HT1080 (cell line): ENCODE results near the gene ASCC1. TPM values are rescaled to one million over a fixed set of nuclear protein-coding genes. Genes with fewer than 3 reads are reported as not detected.
"Not testable (repeated sequence)": the region's sequence is repeated elsewhere in the genome, so short reads cannot be mapped to it uniquely, and the experiment has no call there.

Source experiments
- DNase-seq: peaks from one replicate; pipeline ENCODE4 v3.0.0-alpha.2; 2015; ENCODE audit warnings: low read depth
- total RNA-seq: library from RNA; depleted of rRNA; stranded (reverse); fragments of >200 nt; shearing (Covaris generic); gene quantifications from 2 replicates; pipeline ENCODE4 v1.2.3, GENCODE V29; 2014

The ASCC1 gene
- total RNA-seq, 1 experiment from 2014 or later, result 24.3 TPM

GRCh38 chr10:72249176-72249862 lies 33.2 kb upstream of the ASCC1 start:
- DNase-seq, result not testable (repeated sequence)

- DNase-seq, result peak; percentile 24
These were observed 32.5 kb upstream of the ASCC1 start for GRCh38 chr10:72248468-72249151.

- DNase-seq, result no peak
These were observed 30.0 kb upstream of the ASCC1 start for GRCh38 chr10:72245949-72246525.

GRCh38 chr10:72244573-72245038 lies 28.5 kb upstream of the ASCC1 start:
- DNase-seq, result no peak

GRCh38 chr10:72243822-72244437 lies 27.9 kb upstream of the ASCC1 start:
- DNase-seq, result peak; percentile 21

- peak; percentile 34 for DNase-seq
These were observed 26.6 kb upstream of the ASCC1 start for GRCh38 chr10:72242675-72243074.

- DNase-seq, result no peak
These were observed 25.7 kb upstream of the ASCC1 start for GRCh38 chr10:72241691-72242252.

- no peak for DNase-seq
These were observed 24.3 kb upstream of the ASCC1 start for GRCh38 chr10:72240371-72240770.

- DNase-seq, result no peak
These were observed 23.3 kb upstream of the ASCC1 start for GRCh38 chr10:72239409-72239808.

GRCh38 chr10:72238392-72239175 lies 22.5 kb upstream of the ASCC1 start:
- no peak for DNase-seq

- DNase-seq, result no peak
These were observed 19.6 kb upstream of the ASCC1 start for GRCh38 chr10:72235544-72236279.

GRCh38 chr10:72234560-72235095 lies 18.6 kb upstream of the ASCC1 start:
- no peak for DNase-seq

GRCh38 chr10:72233621-72234020 lies 17.5 kb upstream of the ASCC1 start:
- DNase-seq, result no peak

- no peak for DNase-seq
These were observed 13.5 kb upstream of the ASCC1 start for GRCh38 chr10:72229261-72230251.

GRCh38 chr10:72228318-72228751 lies 12.3 kb upstream of the ASCC1 start:
- DNase-seq, result no peak

- no peak for DNase-seq
These were observed 11.8 kb upstream of the ASCC1 start for GRCh38 chr10:72227826-72228225.

- no peak for DNase-seq
These were observed 10.4 kb upstream of the ASCC1 start for GRCh38 chr10:72226418-72227027.

- not testable (repeated sequence) for DNase-seq
These were observed 8.1 kb upstream of the ASCC1 start for GRCh38 chr10:72224191-72224590.
